ENCODE results near the gene OR10K1. TPM values are rescaled to one million over a fixed set of nuclear protein-coding genes. Genes with fewer than 3 reads are reported as not detected.
"Not testable (repeated sequence)": the region's sequence is repeated elsewhere in the genome, so short reads cannot be mapped to it uniquely, and the experiment has no call there.

OR10K1 gene
- total RNA-seq, 1 experiment from 2014 or later: not detected

- H3K18ac ChIP-seq (ENCODE audit: insufficient read length, low read depth, low read length): no peak within 1 kb of the TSS
- H4K8ac ChIP-seq (replicated peaks; ENCODE audit: insufficient read length, low read depth, low read length): no peak within 1 kb of the TSS
- no peak for TF ChIP-seq CTCF (conservative IDR thresholded peaks at IDR 0.05)
- no peak within 1 kb of the TSS for H2AFZ ChIP-seq (ENCODE audit: low read length)
- no peak within 1 kb of the TSS for H2BK20ac ChIP-seq (ENCODE audit: low read depth, low read length, poor library complexity, severe bottlenecking)
- no peak within 1 kb of the TSS for H3K4me3 Mint-ChIP-seq
- no peak within 1 kb of the TSS for H3K27ac ChIP-seq (ENCODE audit: insufficient read length, low read depth, low read length)
- no peaks in the 10 kb centered on the region for H4K20me1 ChIP-seq (ENCODE audit: control insufficient read depth, insufficient read depth, insufficient read length)
- H3K36me3 Mint-ChIP-seq (ENCODE audit: insufficient read depth in 1 of 3, low read depth in 3 of 3): no peaks in the 10 kb centered on the region
- H3T11ph ChIP-seq (ENCODE audit: low read length): no peak within 1 kb of the TSS
- H3K79me2 ChIP-seq (ENCODE audit: insufficient read depth, low read length): no peaks in the 10 kb centered on the region
- H3K14ac ChIP-seq (ENCODE audit: insufficient read depth, low read length): no peak within 1 kb of the TSS
- H3K4ac ChIP-seq (ENCODE audit: low read depth, low read length): no peak within 1 kb of the TSS
- no peak within 1 kb of the TSS for H2BK15ac ChIP-seq (ENCODE audit: low read depth, low read length)
- WGBS (ENCODE audit: extremely low coverage, insufficient read length, low lambda C conversion rate): no CpG with 5 or more reads among the region's 1 CpG
- H3K27me3 ChIP-seq (ENCODE audit: insufficient read depth, low read length): no peaks in the 10 kb centered on the region
- no peak for DNase-seq
- no peak within 1 kb of the TSS; a peak in 1 of 7 replicates for H3K27ac Mint-ChIP-seq
- peaks cover 7 to 12% of the 10 kb centered on the region in 2 experiments; a peak in 3 of 5 replicates for H3K9me3 Mint-ChIP-seq
- no peak within 1 kb of the TSS for H3K56ac ChIP-seq (ENCODE audit: insufficient read length, low read depth, low read length)
- H3K27me3 Mint-ChIP-seq (ENCODE audit: low read depth): no peaks in the 10 kb centered on the region
- H2AK5ac ChIP-seq (ENCODE audit: insufficient read length, low read length): no peak within 1 kb of the TSS
- H3K23ac ChIP-seq (ENCODE audit: insufficient read length, low read depth, low read length): no peak within 1 kb of the TSS
- no peak within 1 kb of the TSS for H2BK5ac ChIP-seq (ENCODE audit: insufficient read length, low read length)
- H3K4me1 ChIP-seq (ENCODE audit: insufficient read depth, low read length): no peaks in the 10 kb centered on the region; the same call in 1 of the 2 replicates
- no peak within 1 kb of the TSS for H2BK12ac ChIP-seq (ENCODE audit: insufficient read length, low read depth, low read length)
- H2BK120ac ChIP-seq (ENCODE audit: low read depth, low read length, poor library complexity, severe bottlenecking): no peak within 1 kb of the TSS
- no peak within 1 kb of the TSS for H4K91ac ChIP-seq (ENCODE audit: insufficient read length, low read depth, low read length)
- no peaks in the 10 kb centered on the region for H3K9me3 ChIP-seq (ENCODE audit: control insufficient read depth, low read depth, low read length)
- peaks cover 30% of the 10 kb centered on the region in 2 experiments for H3K4me1 Mint-ChIP-seq
- no peaks in the 10 kb centered on the region for H3K79me1 ChIP-seq (ENCODE audit: insufficient read depth, low read depth, low read length, poor library complexity, severe bottlenecking)
- H3K4me2 ChIP-seq (ENCODE audit: insufficient read depth, insufficient read length, low read length): no peak within 1 kb of the TSS
- H3K9ac ChIP-seq (ENCODE audit: extremely low read depth, insufficient read length, low read length): no peak within 1 kb of the TSS
- no peak within 1 kb of the TSS for H4K5ac ChIP-seq (ENCODE audit: insufficient read length, low read depth, low read length)
- no peaks in the 10 kb centered on the region for H3K23me2 ChIP-seq (ENCODE audit: insufficient read length, low read depth, low read length, poor library complexity, severe bottlenecking)
These were observed 35.5 kb upstream of the OR10K1 start, which contains the start of gene OR10K2 for GRCh38 chr1:158426137-158426536. Gene OR10K2, minus strand, starts transcription at chr1:158426237. Its CDS starts 5,371 bp downstream, at chr1:158420866.

GRCh38 chr1:158430163-158430562, 31.5 kb upstream of the OR10K1 start:
- H3K4me2 ChIP-seq (ENCODE audit: insufficient read depth, insufficient read length, low read length); H3K27me3 ChIP-seq (ENCODE audit: insufficient read depth, low read length); H3K27ac ChIP-seq (ENCODE audit: insufficient read length, low read depth, low read length); H3K23ac ChIP-seq (ENCODE audit: insufficient read length, low read depth, low read length); H2BK20ac ChIP-seq (ENCODE audit: low read depth, low read length, poor library complexity, severe bottlenecking); H3K27ac Mint-ChIP-seq; H3K79me1 ChIP-seq (ENCODE audit: insufficient read depth, low read depth, low read length, poor library complexity, severe bottlenecking); H3K9me3 ChIP-seq (ENCODE audit: control insufficient read depth, low read depth, low read length); H2BK12ac ChIP-seq (ENCODE audit: insufficient read length, low read depth, low read length); H2BK15ac ChIP-seq (ENCODE audit: low read depth, low read length); H3T11ph ChIP-seq (ENCODE audit: low read length); H3K9ac ChIP-seq (ENCODE audit: extremely low read depth, insufficient read length, low read length); H3K4me1 ChIP-seq (ENCODE audit: insufficient read depth, low read length); H4K8ac ChIP-seq (replicated peaks; ENCODE audit: insufficient read length, low read depth, low read length); H3K79me2 ChIP-seq (ENCODE audit: insufficient read depth, low read length); H4K20me1 ChIP-seq (ENCODE audit: control insufficient read depth, insufficient read depth, insufficient read length); H3K18ac ChIP-seq (ENCODE audit: insufficient read length, low read depth, low read length); H3K23me2 ChIP-seq (ENCODE audit: insufficient read length, low read depth, low read length, poor library complexity, severe bottlenecking); H3K56ac ChIP-seq (ENCODE audit: insufficient read length, low read depth, low read length); H2AFZ ChIP-seq (ENCODE audit: low read length); H3K4ac ChIP-seq (ENCODE audit: low read depth, low read length); H2BK5ac ChIP-seq (ENCODE audit: insufficient read length, low read length); H3K14ac ChIP-seq (ENCODE audit: insufficient read depth, low read length); H3K4me3 Mint-ChIP-seq; H2AK5ac ChIP-seq (ENCODE audit: insufficient read length, low read length); H3K27me3 Mint-ChIP-seq (ENCODE audit: low read depth); H3K4me1 Mint-ChIP-seq; DNase-seq; H2BK120ac ChIP-seq (ENCODE audit: low read depth, low read length, poor library complexity, severe bottlenecking); H4K91ac ChIP-seq (ENCODE audit: insufficient read length, low read depth, low read length); H4K5ac ChIP-seq (ENCODE audit: insufficient read length, low read depth, low read length): not testable (repeated sequence)
- H3K9me3 Mint-ChIP-seq: peaks cover 23% of the 10 kb centered on the region in 2 experiments; a peak in 4 of 5 replicates
- H3K36me3 Mint-ChIP-seq (ENCODE audit: insufficient read depth in 1 of 3, low read depth in 3 of 3): peaks cover 3 to 18% (median 3%) of the 10 kb centered on the region in 3 experiments; a peak in 3 of 7 replicates
- no CpG with 5 or more reads among the region's 3 CpGs for WGBS (ENCODE audit: extremely low coverage, insufficient read length, low lambda C conversion rate)

All from H9 (cell line).